ENCODE results near the gene BTLA.

Gene BTLA

GRCh38 chr3:112498914-112499711, at the start of gene BTLA:
Gene BTLA (minus strand): TSS chr3:112499472. CDS start chr3:112499358, 114 bp downstream.
- in situ Hi-C loops (cut with HindIII; ENCODE audit: low sequenced_read_pairs): no loop called here

- in situ Hi-C loops (cut with HindIII; ENCODE audit: low sequenced_read_pairs): no loop called here
These were observed 47.0 kb upstream of the BTLA start for GRCh38 chr3:112546216-112546759.

GRCh38 chr3:112539825-112540650, 40.8 kb upstream of the BTLA start:
- in situ Hi-C loops (cut with HindIII; ENCODE audit: low sequenced_read_pairs): loop anchor here (5.0 kb wide), 1 partner anchor 33 kb away; no protein-coding TSS in a partner anchor

- in situ Hi-C loops (cut with HindIII; ENCODE audit: low sequenced_read_pairs): no loop called here
These were observed 32.1 kb upstream of the BTLA start for GRCh38 chr3:112531358-112531781.

GRCh38 chr3:112530573-112530972, 31.3 kb upstream of the BTLA start:
- in situ Hi-C loops (cut with HindIII; ENCODE audit: low sequenced_read_pairs): no loop called here

- in situ Hi-C loops (cut with HindIII; ENCODE audit: low sequenced_read_pairs): loop anchor here (25.0 kb wide), 1 partner anchor 212 kb away; no protein-coding TSS in a partner anchor
These were observed 24.9 kb upstream of the BTLA start for GRCh38 chr3:112524127-112524526.

GRCh38 chr3:112519424-112520001, 20.2 kb upstream of the BTLA start:
- in situ Hi-C loops (cut with HindIII; ENCODE audit: low sequenced_read_pairs): loop anchor here (25.0 kb wide), 1 partner anchor 207 kb away; no protein-coding TSS in a partner anchor

- in situ Hi-C loops (cut with HindIII; ENCODE audit: low sequenced_read_pairs): loop anchor here (25.0 kb wide), 1 partner anchor 207 kb away; no protein-coding TSS in a partner anchor
These were observed 19.7 kb upstream of the BTLA start for GRCh38 chr3:112518970-112519369.

- in situ Hi-C loops (cut with HindIII; ENCODE audit: low sequenced_read_pairs): loop anchor here (25.0 kb wide), 1 partner anchor 202 kb away; no protein-coding TSS in a partner anchor
These were observed 15.4 kb upstream of the BTLA start for GRCh38 chr3:112514527-112515128.

GRCh38 chr3:112512320-112512719, 13.0 kb upstream of the BTLA start:
- in situ Hi-C loops (cut with HindIII; ENCODE audit: low sequenced_read_pairs): loop anchor here (25.0 kb wide), 1 partner anchor 200 kb away; no protein-coding TSS in a partner anchor

GRCh38 chr3:112508860-112509259, 9.6 kb upstream of the BTLA start:
- in situ Hi-C loops (cut with HindIII; ENCODE audit: low sequenced_read_pairs): loop anchor here (5.0 to 25.0 kb wide), 2 partner anchors 33 to 197 kb away; no protein-coding TSS in a partner anchor

- in situ Hi-C loops (cut with HindIII; ENCODE audit: low sequenced_read_pairs): loop anchor here (5.0 to 25.0 kb wide), 2 partner anchors 34 to 196 kb away; no protein-coding TSS in a partner anchor
These were observed 9.0 kb upstream of the BTLA start for GRCh38 chr3:112508261-112508660.

GRCh38 chr3:112505907-112506306, 6.6 kb upstream of the BTLA start:
- in situ Hi-C loops (cut with HindIII; ENCODE audit: low sequenced_read_pairs): loop anchor here (5.0 to 25.0 kb wide), 2 partner anchors 36 to 194 kb away; no protein-coding TSS in a partner anchor

GRCh38 chr3:112504123-112504522, 4.9 kb upstream of the BTLA start:
- in situ Hi-C loops (cut with HindIII; ENCODE audit: low sequenced_read_pairs): loop anchor here (25.0 kb wide), 1 partner anchor 192 kb away; no protein-coding TSS in a partner anchor

- in situ Hi-C loops (cut with HindIII; ENCODE audit: low sequenced_read_pairs): loop anchor here (25.0 kb wide), 1 partner anchor 191 kb away; no protein-coding TSS in a partner anchor
These were observed 4.2 kb upstream of the BTLA start for GRCh38 chr3:112503304-112503972.

GRCh38 chr3:112500621-112501020, 1.3 kb upstream of the BTLA start:
- in situ Hi-C loops (cut with HindIII; ENCODE audit: low sequenced_read_pairs): loop anchor here (25.0 kb wide), 1 partner anchor 188 kb away; no protein-coding TSS in a partner anchor

- in situ Hi-C loops (cut with HindIII; ENCODE audit: low sequenced_read_pairs): no loop called here
These were observed 1.2 kb downstream of the BTLA start for GRCh38 chr3:112497897-112498548.

- in situ Hi-C loops (cut with HindIII; ENCODE audit: low sequenced_read_pairs): no loop called here
These were observed 2.8 kb downstream of the BTLA start for GRCh38 chr3:112496366-112497067.
